Gastrocnemius medialis (tissue), 4 donors: ENCODE data around the gene PLPPR1. TPM values are rescaled to one million over a fixed set of nuclear protein-coding genes. Genes with fewer than 3 reads are reported as not detected.

Source experiments
- ATAC-seq, 2 donors: fragments of 150-250 bp; one replicate each; pipeline ENCODE4 v1.9.1; 2016
- DNase-seq, 2 donors: peaks; one replicate each; pipeline ENCODE4 v3.0.0-alpha.2; 2019
- H3K27ac ChIP-seq, 4 donors: fragments of 200-600 bp; sonication (generic); 1 replicate in 1 of 4; 2 replicates in 3 of 4; pipeline ENCODE4 v1.5.1; 2016 to 2018; ENCODE audit warnings: mild to moderate bottlenecking in 2 of 4, moderate library complexity in 1 of 4
- H3K27me3 ChIP-seq, 3 donors: fragments of 200-600 bp; sonication (generic) in 2 of 3; 1 replicate in 1 of 3; 2 replicates in 2 of 3; pipeline versions ENCODE4 v1.5.1 to v1.6.0; 2016 to 2019; ENCODE audit warnings: mild to moderate bottlenecking in 1 of 3, moderate library complexity in 1 of 3
- H3K36me3 ChIP-seq, 2 donors: fragments of 200-600 bp; sonication (generic) in 1 of 2; one replicate each; pipeline ENCODE4 v1.5.1; 2017 to 2018
- H3K4me1 ChIP-seq, 2 donors: fragments of 200-600 bp; sonication (generic) in 1 of 2; one replicate each; pipeline ENCODE4 v1.5.1; 2016 to 2017; ENCODE audit warnings: mild to moderate bottlenecking in 2 of 2
- H3K4me3 ChIP-seq, 4 donors: fragments of 200-600 bp; sonication (generic) in 3 of 4; 1 replicate in 1 of 4; 2 replicates in 3 of 4; pipeline ENCODE4 v1.5.1; 2016 to 2019; ENCODE audit warnings: mild to moderate bottlenecking in 2 of 4
- H3K9me3 ChIP-seq, 3 donors: fragments of 200-600 bp; sonication (generic) in 2 of 3; 1 replicate in 1 of 3; 2 replicates in 2 of 3; pipeline ENCODE4 v1.5.1; 2016 to 2019
- POLR2A ChIP-seq, 2 donors: fragments of 450-650 bp; IDR thresholded peaks; one replicate each; pipeline ENCODE4 v1.6.1; 2017; ENCODE audit warnings: antibody characterized with exemption in 2 of 2, mild to moderate bottlenecking in 2 of 2, moderate library complexity in 2 of 2
- in situ Hi-C, 4 donors: fragments of 200-750 bp; cut with MboI; loops; one replicate each; pipeline versions ENCODE4 v1.15.0 to v1.8.0; 2017; ENCODE audit warnings: low sequenced_read_pairs in 4 of 4
- intact Hi-C: fragments of 100-400 bp; cut with DNase I; formaldehyde crosslinking; loops from one replicate; pipeline ENCODE4 v1.15.1; 2023; ENCODE audit warnings: low total_unique reads
- total RNA-seq, 4 donors: library from RNA; depleted of rRNA; stranded (reverse); fragments of >200 nt; gene quantifications; one replicate each; pipeline versions ENCODE4 v1.1.0 to v1.2.3, GENCODE V29; 2016
- TF ChIP-seq, protein P1 (sequence below), 5 experiments: fragments of 450-650 bp in 3 of 5; fragments of 200-600 bp in 2 of 5; sonication (generic) in 2 of 5; IDR thresholded peaks in 4 of 5; conservative IDR thresholded peaks in 1 of 5; 1 replicate in 4 of 5; 2 replicates in 1 of 5; pipeline ENCODE4 v1.5.1; 2016 to 2019; ENCODE audit warnings: antibody characterized with exemption in 5 of 5, mild to moderate bottlenecking in 3 of 5, moderate library complexity in 3 of 5

Gene PLPPR1
- total RNA-seq, 4 donors from 2014 or later, result not detected

DNA sequence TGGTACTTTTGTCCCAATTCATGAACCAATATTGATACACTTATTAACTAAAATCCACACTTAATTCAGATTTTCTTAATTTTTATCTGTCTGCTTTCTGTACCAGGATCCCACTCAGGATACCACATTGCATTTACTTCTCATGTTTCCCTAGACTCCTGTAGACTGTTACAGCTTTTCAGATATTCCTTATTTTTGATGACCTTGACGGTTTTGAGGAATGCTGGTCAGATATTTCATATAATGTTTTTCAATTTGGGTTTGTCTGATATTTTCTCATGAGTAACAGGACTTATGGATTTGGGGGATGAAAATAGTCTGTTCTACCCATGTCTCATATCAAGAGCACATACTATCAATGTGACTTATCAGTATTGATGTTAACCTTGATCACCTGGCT, 37.4 kb downstream of the PLPPR1 start:
- H3K36me3 ChIP-seq, result no peaks in the 10 kb centered on the region
- ATAC-seq, result no peak
- in situ Hi-C loops, result no loop called here
- no peak overlapping the region for H3K27ac ChIP-seq
- no peaks in the 10 kb centered on the region for H3K4me1 ChIP-seq
- H3K27me3 ChIP-seq, result no peaks in the 10 kb centered on the region
- intact Hi-C loops, result no loop called here
- TF ChIP-seq, protein P1, sequence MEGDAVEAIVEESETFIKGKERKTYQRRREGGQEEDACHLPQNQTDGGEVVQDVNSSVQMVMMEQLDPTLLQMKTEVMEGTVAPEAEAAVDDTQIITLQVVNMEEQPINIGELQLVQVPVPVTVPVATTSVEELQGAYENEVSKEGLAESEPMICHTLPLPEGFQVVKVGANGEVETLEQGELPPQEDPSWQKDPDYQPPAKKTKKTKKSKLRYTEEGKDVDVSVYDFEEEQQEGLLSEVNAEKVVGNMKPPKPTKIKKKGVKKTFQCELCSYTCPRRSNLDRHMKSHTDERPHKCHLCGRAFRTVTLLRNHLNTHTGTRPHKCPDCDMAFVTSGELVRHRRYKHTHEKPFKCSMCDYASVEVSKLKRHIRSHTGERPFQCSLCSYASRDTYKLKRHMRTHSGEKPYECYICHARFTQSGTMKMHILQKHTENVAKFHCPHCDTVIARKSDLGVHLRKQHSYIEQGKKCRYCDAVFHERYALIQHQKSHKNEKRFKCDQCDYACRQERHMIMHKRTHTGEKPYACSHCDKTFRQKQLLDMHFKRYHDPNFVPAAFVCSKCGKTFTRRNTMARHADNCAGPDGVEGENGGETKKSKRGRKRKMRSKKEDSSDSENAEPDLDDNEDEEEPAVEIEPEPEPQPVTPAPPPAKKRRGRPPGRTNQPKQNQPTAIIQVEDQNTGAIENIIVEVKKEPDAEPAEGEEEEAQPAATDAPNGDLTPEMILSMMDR (IDR thresholded peaks at IDR 0.05 in 4 of 5, conservative IDR thresholded peaks at IDR 0.05 in 1 of 5), result no peak
- no peak for TF ChIP-seq POLR2A (IDR thresholded peaks at IDR 0.05)
- DNase-seq, result no peak
- no peak overlapping the region for H3K4me3 ChIP-seq
- H3K9me3 ChIP-seq, result no peaks in the 10 kb centered on the region

DNA sequence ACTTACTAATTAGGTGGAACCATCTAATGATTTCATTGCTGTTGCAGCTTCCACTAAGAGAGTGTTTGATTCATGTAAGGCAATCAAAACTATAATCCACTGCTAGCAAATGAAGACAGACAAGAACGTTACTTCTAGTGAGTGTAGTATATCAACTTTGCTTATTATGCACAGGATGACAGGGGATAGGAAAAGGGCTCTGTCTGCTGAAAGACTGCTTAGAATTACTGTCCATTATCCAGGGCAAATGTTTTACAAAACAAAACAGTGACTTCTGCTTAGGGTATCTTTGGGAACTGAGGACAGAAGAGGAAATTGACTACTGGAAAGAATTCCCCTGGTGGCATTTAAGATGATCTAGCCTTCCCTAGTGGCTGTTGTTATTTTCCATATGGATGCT, 40.2 kb downstream of the PLPPR1 start:
- H3K4me3 ChIP-seq, result no peak overlapping the region
- H3K36me3 ChIP-seq, result no peaks in the 10 kb centered on the region
- no peaks in the 10 kb centered on the region for H3K9me3 ChIP-seq
- H3K4me1 ChIP-seq, result no peaks in the 10 kb centered on the region
- DNase-seq (no peak), ATAC-seq (no peak)
- TF ChIP-seq, protein P1 (IDR thresholded peaks at IDR 0.05 in 4 of 5, conservative IDR thresholded peaks at IDR 0.05 in 1 of 5), result no peak
- no peak for TF ChIP-seq POLR2A (IDR thresholded peaks at IDR 0.05)
- no peak overlapping the region for H3K27ac ChIP-seq
- intact Hi-C loops (no loop called here), in situ Hi-C loops (no loop called here)
- H3K27me3 ChIP-seq, result no peaks in the 10 kb centered on the region

DNA sequence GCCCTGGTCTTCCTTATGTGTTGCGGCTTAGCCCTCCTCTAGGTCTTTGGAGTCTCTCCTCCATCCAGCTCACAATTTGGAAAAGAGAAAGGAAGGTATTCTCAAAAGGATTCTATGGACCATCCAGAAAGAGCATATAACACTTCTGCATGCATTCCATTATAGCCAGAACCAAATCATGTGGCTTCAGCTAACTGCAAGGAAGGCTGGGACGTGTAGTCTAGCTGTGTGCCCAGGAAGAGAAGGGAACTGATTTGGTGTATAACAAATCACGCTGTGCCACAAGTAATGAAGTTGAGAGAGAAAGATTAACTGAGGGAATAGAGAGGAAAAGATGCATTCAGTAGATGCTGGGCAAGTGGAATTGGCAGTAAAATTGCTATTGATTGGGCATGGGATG, 43.7 kb downstream of the PLPPR1 start:
- H3K36me3 ChIP-seq, result no peaks in the 10 kb centered on the region

DNA sequence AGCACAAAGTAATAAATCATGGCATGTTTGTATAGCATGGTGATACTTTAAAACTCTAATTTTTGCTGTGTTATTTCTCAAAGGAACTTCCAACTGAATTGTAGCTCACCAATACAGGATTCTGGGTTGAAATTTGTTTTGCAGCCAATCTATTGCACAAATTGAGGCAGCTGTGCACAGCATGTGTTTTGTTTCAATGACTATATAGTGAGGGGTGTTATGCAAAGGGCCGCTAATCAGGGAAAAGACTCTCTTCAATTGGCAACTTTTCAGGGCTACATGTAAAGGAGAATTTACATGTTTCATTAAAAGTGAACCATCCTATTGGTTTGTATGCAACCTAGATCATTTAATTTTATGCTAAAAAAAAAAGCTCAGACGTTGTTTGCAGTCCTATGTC, 44.6 kb downstream of the PLPPR1 start:
- ATAC-seq (no peak), DNase-seq (no peak)
- in situ Hi-C loops, result no loop called here

More for the DNA sequence above, 43.7 kb downstream of the PLPPR1 start:
- Histone ChIP-seq H3K4me1 (no peaks in the 10 kb centered on the region), H3K27me3 (no peaks in the 10 kb centered on the region), H3K4me3 (no peak overlapping the region), H3K9me3 (no peaks in the 10 kb centered on the region), H3K27ac (no peak overlapping the region)
- in situ Hi-C loops, result no loop called here
- intact Hi-C loops, result no loop called here
- ATAC-seq (no peak), DNase-seq (no peak)
- TF ChIP-seq, protein P1 (IDR thresholded peaks at IDR 0.05 in 4 of 5, conservative IDR thresholded peaks at IDR 0.05 in 1 of 5), result no peak
- TF ChIP-seq POLR2A (IDR thresholded peaks at IDR 0.05), result no peak

More for the DNA sequence above, 44.6 kb downstream of the PLPPR1 start:
- intact Hi-C loops, result no loop called here
- H3K36me3 ChIP-seq, result no peaks in the 10 kb centered on the region
- H3K4me1 ChIP-seq, result no peaks in the 10 kb centered on the region
- H3K27ac ChIP-seq, result no peak overlapping the region
- H3K4me3 ChIP-seq, result no peak overlapping the region
- H3K27me3 ChIP-seq, result no peaks in the 10 kb centered on the region
- no peak for TF ChIP-seq POLR2A (IDR thresholded peaks at IDR 0.05)
- TF ChIP-seq, protein P1 (IDR thresholded peaks at IDR 0.05 in 4 of 5, conservative IDR thresholded peaks at IDR 0.05 in 1 of 5), result no peak
- H3K9me3 ChIP-seq, result no peaks in the 10 kb centered on the region
